UCSD-AML1 (cell line): ENCODE data around the gene SECISBP2.

Experiments
- DNase-seq: peaks from one replicate; lab custom pipeline; 2025; ENCODE audit not compliant: unreplicated experiment; lab: John Stamatoyannopoulos, UW

The SECISBP2 gene

DNA sequence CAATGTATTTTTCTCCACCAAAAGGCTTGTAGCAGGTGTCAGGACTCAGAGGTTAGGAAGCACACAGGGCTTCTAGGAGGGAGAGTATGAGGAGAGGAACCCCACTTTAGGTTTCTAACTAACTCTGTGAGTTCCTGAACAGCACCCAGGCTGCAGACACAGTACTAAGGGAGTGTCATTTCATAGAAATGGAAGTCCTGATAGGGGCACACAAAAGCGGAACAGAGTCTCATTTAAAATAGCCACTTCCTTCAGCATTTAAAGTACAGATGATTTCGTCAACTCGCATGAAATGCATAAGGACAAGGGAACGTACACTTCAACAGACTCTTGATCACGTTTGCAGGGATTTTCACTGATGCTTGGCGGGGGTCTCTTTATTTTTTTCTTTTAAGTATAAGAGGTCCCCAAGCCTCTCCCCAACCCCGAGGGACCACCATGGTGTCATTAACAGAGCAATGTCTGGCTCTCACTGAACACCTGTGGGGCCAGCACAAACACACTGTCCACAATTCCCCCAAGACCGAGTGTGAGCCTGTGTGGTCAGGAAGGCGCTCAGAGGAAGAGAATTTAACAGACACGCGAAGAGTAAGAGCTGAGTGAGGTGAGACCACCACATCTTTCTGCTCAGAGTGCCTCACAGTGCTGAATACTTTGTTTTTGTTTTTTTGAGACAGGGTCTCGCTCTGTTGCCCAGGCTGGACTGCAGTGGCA, 82.3 kb downstream of the SECISBP2 start:
- no peak for DNase-seq

DNA sequence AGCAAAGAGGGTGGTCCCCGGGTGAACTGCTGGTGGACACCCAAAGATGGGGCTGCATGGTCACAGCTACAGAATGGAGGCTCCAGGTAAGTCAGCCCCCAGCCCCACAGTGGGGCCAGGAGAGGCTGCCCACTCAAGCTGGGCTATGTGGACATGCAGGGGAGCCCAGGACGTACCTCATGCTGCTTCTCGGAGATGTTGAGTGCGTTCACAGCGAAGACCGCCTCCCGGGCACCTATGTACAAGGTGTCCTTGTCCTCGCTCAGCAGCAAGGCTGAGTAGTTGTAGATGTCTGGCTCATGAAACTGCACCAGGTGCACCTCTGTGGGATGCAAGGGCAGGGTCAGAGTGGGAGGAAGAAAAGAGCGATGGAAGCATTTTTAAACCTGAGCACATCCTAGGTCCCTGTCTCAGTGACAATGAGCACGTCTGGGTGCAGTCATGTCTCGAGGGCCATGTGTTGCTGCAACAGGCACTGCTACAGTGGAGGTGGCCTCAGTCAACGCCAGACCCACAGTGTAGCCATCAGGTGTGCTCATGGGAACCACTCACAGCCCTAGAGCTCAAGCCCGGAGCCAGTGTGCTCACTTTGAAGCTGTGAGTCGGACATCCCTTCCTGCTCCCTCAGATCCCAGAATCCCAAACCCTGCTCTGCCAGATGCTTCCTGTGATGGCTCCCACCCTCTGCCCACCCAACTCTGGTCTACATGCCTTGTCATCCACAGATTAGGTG, 84.6 kb downstream of the SECISBP2 start:
- no peak for DNase-seq

DNA sequence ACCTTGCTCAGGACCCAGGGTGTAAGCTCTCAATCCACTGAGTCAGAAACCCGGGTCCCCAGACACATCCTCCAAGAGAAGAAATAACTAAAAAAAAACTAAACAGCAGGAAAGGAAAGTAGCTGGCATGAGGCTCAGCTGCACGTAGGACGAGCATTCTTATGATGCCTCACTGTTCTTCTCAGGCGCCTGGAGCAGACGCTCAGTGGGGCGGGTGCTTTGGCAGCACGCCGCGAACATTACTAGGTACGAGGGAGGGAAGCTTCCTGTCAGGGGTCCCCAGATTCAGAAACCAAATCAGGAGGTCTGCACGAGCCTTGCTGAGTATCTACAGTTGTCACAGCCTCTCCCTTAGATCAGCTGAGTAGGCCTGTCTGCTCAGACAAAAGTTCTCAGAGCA, 85.8 kb downstream of the SECISBP2 start:
- no peak for DNase-seq

DNA sequence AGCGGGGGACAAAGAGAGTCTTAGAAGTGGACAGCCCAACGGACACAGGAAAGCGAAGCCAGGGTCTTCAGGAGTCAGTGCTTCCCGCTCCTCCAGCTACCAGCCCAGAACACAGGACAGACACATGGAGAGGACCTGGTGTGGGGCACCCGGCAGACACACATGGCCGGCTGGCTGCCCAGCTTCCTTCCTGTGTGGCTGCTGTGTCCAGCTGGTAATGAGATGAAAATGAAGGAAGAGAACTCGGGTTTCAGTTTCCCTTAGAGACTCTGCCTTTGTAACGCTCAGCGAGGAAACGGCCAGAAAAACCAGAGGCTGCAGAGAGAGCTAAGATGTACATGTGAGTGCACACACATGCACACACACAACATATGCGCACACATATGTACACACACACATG, 87.5 kb downstream of the SECISBP2 start:
- peak; percentile 65 for DNase-seq

DNA sequence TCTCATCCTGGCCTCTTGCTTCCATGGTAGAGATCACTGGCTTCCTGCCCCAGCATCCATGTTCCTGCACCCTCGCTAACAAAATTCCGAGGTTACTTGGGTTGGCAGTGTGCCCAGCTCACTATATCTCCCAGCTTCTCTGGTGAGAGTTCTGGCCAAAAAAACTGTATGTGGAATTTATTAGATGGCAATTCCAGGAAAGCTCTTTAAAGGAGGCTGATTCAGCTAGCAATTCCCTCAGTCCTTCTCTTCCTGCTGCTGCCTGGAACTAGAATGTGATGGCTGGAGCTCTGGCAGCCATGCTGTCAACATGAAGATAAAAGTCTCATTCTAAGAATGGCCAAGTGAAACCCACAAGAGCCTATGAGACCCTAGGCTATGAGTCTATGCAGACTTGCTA, 88.8 kb downstream of the SECISBP2 start:
- no peak for DNase-seq

DNA sequence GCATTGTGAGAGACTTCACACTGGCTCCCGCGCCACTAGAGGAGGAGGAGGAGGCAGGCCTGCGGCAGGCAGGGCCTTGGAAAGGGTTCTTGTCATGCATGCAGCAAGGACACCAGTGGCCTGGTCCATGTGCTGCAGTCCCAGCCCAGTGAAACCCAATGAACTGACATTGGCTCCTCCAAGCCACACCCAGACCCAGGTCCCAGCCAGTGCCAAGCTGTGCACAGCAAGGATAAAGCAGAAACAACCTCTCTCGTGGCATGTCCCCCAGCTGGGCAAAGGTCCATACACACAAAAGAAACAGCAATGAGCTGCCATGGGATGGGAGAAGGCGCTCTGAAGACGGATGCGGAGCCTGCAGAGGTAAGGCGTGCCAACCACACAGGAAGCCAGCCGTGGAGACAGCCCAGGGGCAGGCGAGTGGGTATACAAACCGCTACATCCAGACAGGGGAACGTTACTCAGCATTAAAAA, 90.4 kb downstream of the SECISBP2 start:
- DNase-seq, result peak; percentile 83
